Measurements from ENCODE around the gene FBXL22.

The FBXL22 gene

GRCh38 chr15:63554337-63554927 is 42.8 kb upstream of the FBXL22 start:
- TF ChIP-seq, protein P1, sequence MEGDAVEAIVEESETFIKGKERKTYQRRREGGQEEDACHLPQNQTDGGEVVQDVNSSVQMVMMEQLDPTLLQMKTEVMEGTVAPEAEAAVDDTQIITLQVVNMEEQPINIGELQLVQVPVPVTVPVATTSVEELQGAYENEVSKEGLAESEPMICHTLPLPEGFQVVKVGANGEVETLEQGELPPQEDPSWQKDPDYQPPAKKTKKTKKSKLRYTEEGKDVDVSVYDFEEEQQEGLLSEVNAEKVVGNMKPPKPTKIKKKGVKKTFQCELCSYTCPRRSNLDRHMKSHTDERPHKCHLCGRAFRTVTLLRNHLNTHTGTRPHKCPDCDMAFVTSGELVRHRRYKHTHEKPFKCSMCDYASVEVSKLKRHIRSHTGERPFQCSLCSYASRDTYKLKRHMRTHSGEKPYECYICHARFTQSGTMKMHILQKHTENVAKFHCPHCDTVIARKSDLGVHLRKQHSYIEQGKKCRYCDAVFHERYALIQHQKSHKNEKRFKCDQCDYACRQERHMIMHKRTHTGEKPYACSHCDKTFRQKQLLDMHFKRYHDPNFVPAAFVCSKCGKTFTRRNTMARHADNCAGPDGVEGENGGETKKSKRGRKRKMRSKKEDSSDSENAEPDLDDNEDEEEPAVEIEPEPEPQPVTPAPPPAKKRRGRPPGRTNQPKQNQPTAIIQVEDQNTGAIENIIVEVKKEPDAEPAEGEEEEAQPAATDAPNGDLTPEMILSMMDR (IDR thresholded peaks at IDR 0.05; ENCODE audit: low read depth, low read length, poor library complexity, severe bottlenecking), result no peak
- TF ChIP-seq EZH2phosphoT487 (IDR thresholded peaks at IDR 0.05; ENCODE audit: borderline replicate concordance, low read length), result no peak
- H3K9me3 ChIP-seq (ENCODE audit: control insufficient read depth, insufficient read depth, low read length), result no peaks in the 10 kb centered on the region
- no peaks in the 10 kb centered on the region for H3K4me1 ChIP-seq (ENCODE audit: control insufficient read depth, low read length)
- H3K27me3 ChIP-seq (ENCODE audit: control insufficient read depth, low read length), result no peaks in the 10 kb centered on the region
- no peak overlapping the region for H3K27ac ChIP-seq (ENCODE audit: low read depth, low read length)
- 0 out of 2 replicates have a peak, but pooled peaks cover 3% of the 10 kb centered on the region for H3K79me2 ChIP-seq (ENCODE audit: control insufficient read depth, low read length)
- 0 out of 2 replicates have a peak, but pooled peaks cover 2% of the 10 kb centered on the region for H3F3A ChIP-seq (ENCODE audit: control insufficient read depth, insufficient read depth)
- H3K4me3 ChIP-seq (ENCODE audit: low read length), result no peak overlapping the region
- H3K4me2 ChIP-seq (ENCODE audit: low read length), result no peak overlapping the region
- no peaks in the 10 kb centered on the region for H3K9me2 ChIP-seq (replicated peaks; ENCODE audit: control insufficient read depth, low read length)
- H3K36me3 ChIP-seq (ENCODE audit: control insufficient read depth, low read length), result peaks cover 41% of the 10 kb centered on the region
- no peaks in the 10 kb centered on the region for H4K20me1 ChIP-seq (ENCODE audit: control insufficient read depth, insufficient read depth, low read depth, low read length)

- H3K36me3 ChIP-seq (ENCODE audit: control insufficient read depth, low read length), result peaks cover 50% of the 10 kb centered on the region
- 0 out of 2 replicates have a peak, but pooled peaks cover 2% of the 10 kb centered on the region for H3F3A ChIP-seq (ENCODE audit: control insufficient read depth, insufficient read depth)
- 0 out of 2 replicates have a peak, but pooled peaks cover 3% of the 10 kb centered on the region for H3K79me2 ChIP-seq (ENCODE audit: control insufficient read depth, low read length)
- no peak overlapping the region for H3K4me3 ChIP-seq (ENCODE audit: low read length)
- H3K9me2 ChIP-seq (replicated peaks; ENCODE audit: control insufficient read depth, low read length), result no peaks in the 10 kb centered on the region
- H3K27ac ChIP-seq (ENCODE audit: low read depth, low read length), result no peak overlapping the region
- TF ChIP-seq EZH2phosphoT487 (IDR thresholded peaks at IDR 0.05; ENCODE audit: borderline replicate concordance, low read length), result no peak
- TF ChIP-seq, protein P1 (IDR thresholded peaks at IDR 0.05; ENCODE audit: low read depth, low read length, poor library complexity, severe bottlenecking), result no peak
- no peaks in the 10 kb centered on the region for H3K27me3 ChIP-seq (ENCODE audit: control insufficient read depth, low read length)
- no peaks in the 10 kb centered on the region for H4K20me1 ChIP-seq (ENCODE audit: control insufficient read depth, insufficient read depth, low read depth, low read length)
- no peak overlapping the region for H3K4me2 ChIP-seq (ENCODE audit: low read length)
- no peaks in the 10 kb centered on the region for H3K4me1 ChIP-seq (ENCODE audit: control insufficient read depth, low read length)
- H3K9me3 ChIP-seq (ENCODE audit: control insufficient read depth, insufficient read depth, low read length), result no peaks in the 10 kb centered on the region
These were observed 41.7 kb upstream of the FBXL22 start for GRCh38 chr15:63555507-63555906.

GRCh38 chr15:63556246-63556645 is 40.9 kb upstream of the FBXL22 start:
- no peak overlapping the region for H3K4me3 ChIP-seq (ENCODE audit: low read length)
- TF ChIP-seq, protein P1 (IDR thresholded peaks at IDR 0.05; ENCODE audit: low read depth, low read length, poor library complexity, severe bottlenecking), result no peak
- TF ChIP-seq EZH2phosphoT487 (IDR thresholded peaks at IDR 0.05; ENCODE audit: borderline replicate concordance, low read length), result no peak
- no peak overlapping the region for H3K27ac ChIP-seq (ENCODE audit: low read depth, low read length)
- H3K9me2 ChIP-seq (replicated peaks; ENCODE audit: control insufficient read depth, low read length), result no peaks in the 10 kb centered on the region
- no peak overlapping the region for H3K4me2 ChIP-seq (ENCODE audit: low read length)
- 0 out of 2 replicates have a peak, but pooled peaks cover 2% of the 10 kb centered on the region for H3F3A ChIP-seq (ENCODE audit: control insufficient read depth, insufficient read depth)
- H3K27me3 ChIP-seq (ENCODE audit: control insufficient read depth, low read length), result no peaks in the 10 kb centered on the region
- H3K9me3 ChIP-seq (ENCODE audit: control insufficient read depth, insufficient read depth, low read length), result no peaks in the 10 kb centered on the region
- H3K4me1 ChIP-seq (ENCODE audit: control insufficient read depth, low read length), result no peaks in the 10 kb centered on the region
- 0 out of 2 replicates have a peak, but pooled peaks cover 3% of the 10 kb centered on the region for H3K79me2 ChIP-seq (ENCODE audit: control insufficient read depth, low read length)
- no peaks in the 10 kb centered on the region for H4K20me1 ChIP-seq (ENCODE audit: control insufficient read depth, insufficient read depth, low read depth, low read length)
- peaks cover 57% of the 10 kb centered on the region for H3K36me3 ChIP-seq (ENCODE audit: control insufficient read depth, low read length)

All from DOHH2 (cell line).